ENCODE measurements around the gene SMARCA2. TPM values are rescaled to one million over a fixed set of nuclear protein-coding genes. Genes with fewer than 3 reads are reported as not detected.
A peak's percentile ranks its signal among the peaks of the same experiment; 100 is the strongest.

The SMARCA2 gene
- total RNA-seq, 1 experiment from 2014 or later: 28.0 TPM

- DNase-seq (ENCODE audit: low read depth in 1 of 2, low spot score in 2 of 2): no peak
- H3K27me3 ChIP-seq (replicated peaks): no peaks in the 10 kb centered on the region
Measured at GRCh38 chr9:2230362-2230761, 215.2 kb downstream of the SMARCA2 start.

DNA sequence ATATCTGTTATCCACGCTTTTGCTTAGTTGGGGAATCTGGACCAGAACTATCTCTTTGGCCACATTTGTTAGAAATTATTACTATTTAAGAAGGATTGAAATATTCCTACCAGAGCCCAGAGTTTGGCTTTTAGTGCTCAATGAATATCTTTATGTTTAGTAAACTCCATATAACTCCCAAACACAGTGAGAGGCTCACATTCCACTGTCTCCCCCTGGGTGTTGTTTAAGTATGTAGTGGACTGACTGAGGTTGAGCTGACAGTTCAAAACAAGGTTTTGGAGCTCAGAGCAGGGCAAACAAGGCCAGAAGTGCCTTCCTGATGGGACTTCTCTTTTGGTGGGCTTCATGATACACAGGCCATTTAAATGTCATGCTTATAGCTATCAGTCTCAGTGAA lies 216.0 kb downstream of the SMARCA2 start:
- Histone ChIP-seq H3K4me3 (no peak overlapping the region), H3K27ac (no peak overlapping the region), H3K4me1 (replicated peaks) (no peaks in the 10 kb centered on the region), H3K9me3 (replicated peaks) (no peaks in the 10 kb centered on the region), H3K27me3 (replicated peaks) (no peaks in the 10 kb centered on the region), H3K36me3 (no peaks in the 10 kb centered on the region)
- DNase-seq (ENCODE audit: low read depth in 1 of 2, low spot score in 2 of 2): no peak

More at GRCh38 chr9:2230362-2230761, 215.2 kb downstream of the SMARCA2 start:
- no peak overlapping the region for H3K27ac ChIP-seq
- no peaks in the 10 kb centered on the region for H3K4me1 ChIP-seq (replicated peaks)
- H3K36me3 ChIP-seq: no peaks in the 10 kb centered on the region
- H3K9me3 ChIP-seq (replicated peaks): no peaks in the 10 kb centered on the region
- no peak overlapping the region for H3K4me3 ChIP-seq

GRCh38 chr9:2231829-2232228 lies 216.7 kb downstream of the SMARCA2 start:
- DNase-seq (ENCODE audit: low read depth in 1 of 2, low spot score in 2 of 2): no peak
- H3K36me3 ChIP-seq: no peaks in the 10 kb centered on the region
- H3K9me3 ChIP-seq (replicated peaks): no peaks in the 10 kb centered on the region
- no peaks in the 10 kb centered on the region for H3K27me3 ChIP-seq (replicated peaks)
- H3K4me1 ChIP-seq (replicated peaks): no peaks in the 10 kb centered on the region
- no peak overlapping the region for H3K4me3 ChIP-seq
- no peak overlapping the region for H3K27ac ChIP-seq

- no peak overlapping the region for H3K27ac ChIP-seq
- no peak for DNase-seq (ENCODE audit: low read depth in 1 of 2, low spot score in 2 of 2)
- H3K4me3 ChIP-seq: no peak overlapping the region
- H3K36me3 ChIP-seq: no peaks in the 10 kb centered on the region
- H3K27me3 ChIP-seq (replicated peaks): no peaks in the 10 kb centered on the region
- no peaks in the 10 kb centered on the region for H3K4me1 ChIP-seq (replicated peaks)
- no peaks in the 10 kb centered on the region for H3K9me3 ChIP-seq (replicated peaks)
Measured at GRCh38 chr9:2233274-2233673, 218.1 kb downstream of the SMARCA2 start.

- no peaks in the 10 kb centered on the region for H3K4me1 ChIP-seq (replicated peaks)
- H3K9me3 ChIP-seq (replicated peaks): no peaks in the 10 kb centered on the region
- no peak overlapping the region for H3K27ac ChIP-seq
- no peaks in the 10 kb centered on the region for H3K27me3 ChIP-seq (replicated peaks)
- DNase-seq (ENCODE audit: low read depth in 1 of 2, low spot score in 2 of 2): no peak
- no peaks in the 10 kb centered on the region for H3K36me3 ChIP-seq
- H3K4me3 ChIP-seq: no peak overlapping the region
Measured at GRCh38 chr9:2234371-2234893, 219.3 kb downstream of the SMARCA2 start.

GRCh38 chr9:2235623-2236022 lies 220.5 kb downstream of the SMARCA2 start:
- Histone ChIP-seq H3K36me3 (no peaks in the 10 kb centered on the region), H3K27ac (no peak overlapping the region), H3K4me3 (no peak overlapping the region), H3K27me3 (replicated peaks) (no peaks in the 10 kb centered on the region), H3K4me1 (replicated peaks) (no peaks in the 10 kb centered on the region), H3K9me3 (replicated peaks) (no peaks in the 10 kb centered on the region)
- DNase-seq (ENCODE audit: low read depth in 1 of 2, low spot score in 2 of 2): no peak

DNA sequence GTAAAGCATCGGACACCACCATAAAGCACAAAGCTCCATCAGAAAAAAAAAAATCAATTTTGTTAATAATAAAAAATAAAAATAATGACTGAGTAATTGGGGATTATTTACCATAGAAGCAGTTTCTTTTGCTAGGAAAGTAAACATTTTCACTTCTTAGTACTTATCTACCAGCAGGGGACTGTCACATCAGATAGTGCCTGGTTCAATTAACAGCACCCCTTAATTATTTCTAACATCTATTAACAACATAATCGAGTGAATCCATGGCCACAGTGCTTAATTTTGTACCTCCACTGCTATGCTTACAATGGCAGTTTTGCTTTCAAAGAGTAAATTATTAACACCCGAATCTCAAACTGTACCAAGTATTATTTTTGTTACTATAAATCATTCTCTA lies 221.7 kb downstream of the SMARCA2 start:
- Histone ChIP-seq H3K4me3 (no peak overlapping the region), H3K27ac (no peak overlapping the region), H3K27me3 (replicated peaks) (no peaks in the 10 kb centered on the region), H3K4me1 (replicated peaks) (no peaks in the 10 kb centered on the region), H3K9me3 (replicated peaks) (no peaks in the 10 kb centered on the region), H3K36me3 (no peaks in the 10 kb centered on the region)
- no peak for DNase-seq (ENCODE audit: low read depth in 1 of 2, low spot score in 2 of 2)

- no peaks in the 10 kb centered on the region for H3K9me3 ChIP-seq (replicated peaks)
- no peak for DNase-seq (ENCODE audit: low read depth in 1 of 2, low spot score in 2 of 2)
- no peaks in the 10 kb centered on the region; the same call in 1 of the 2 replicates for H3K4me1 ChIP-seq (replicated peaks)
- no peaks in the 10 kb centered on the region for H3K36me3 ChIP-seq
- no peak overlapping the region for H3K27ac ChIP-seq
- no peaks in the 10 kb centered on the region for H3K27me3 ChIP-seq (replicated peaks)
- no peak overlapping the region for H3K4me3 ChIP-seq
Measured at GRCh38 chr9:2241461-2241835, 226.3 kb downstream of the SMARCA2 start.

DNA sequence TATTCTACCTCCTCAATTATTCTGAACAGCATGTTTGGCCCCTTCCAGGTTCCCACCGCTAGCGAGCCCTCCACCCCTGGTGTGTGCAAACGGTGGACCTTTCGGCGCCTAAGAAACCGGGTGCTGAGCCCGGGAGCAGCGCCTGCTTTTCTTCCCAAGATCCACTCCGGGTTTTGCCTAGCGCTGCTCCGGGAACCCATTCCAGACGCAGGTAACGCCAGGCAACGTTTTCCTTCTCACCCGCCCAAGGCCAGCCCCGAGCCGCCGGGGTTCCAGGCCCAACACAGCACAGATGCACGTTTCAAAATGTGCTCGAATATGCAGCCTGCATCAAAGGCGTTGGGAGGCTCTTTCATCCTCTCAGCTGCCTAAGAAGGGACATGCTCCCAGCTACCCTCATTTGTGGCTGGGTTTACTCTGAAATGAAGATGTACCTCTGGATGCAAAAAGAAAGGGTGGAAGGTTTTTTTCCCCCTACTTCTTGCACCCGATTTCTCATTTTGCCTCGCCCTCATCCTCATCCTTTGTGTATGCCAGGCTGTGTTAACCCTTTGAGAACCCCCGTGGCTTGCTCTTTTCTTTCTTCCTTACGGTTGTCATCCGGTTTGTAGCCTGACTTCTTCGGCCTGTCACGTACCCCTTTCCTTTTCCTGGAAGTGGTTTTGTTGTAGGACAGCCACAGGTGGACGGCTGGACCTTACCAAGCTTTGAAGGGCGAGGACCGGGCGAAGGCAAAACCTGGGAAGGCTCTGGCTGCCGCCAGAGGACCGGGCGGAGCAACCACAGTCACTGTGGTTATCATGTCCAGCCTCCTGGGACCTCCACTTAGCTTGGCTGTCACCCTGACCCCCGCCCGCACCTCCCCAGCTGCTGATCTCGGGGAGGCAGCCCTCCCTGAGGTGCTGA lies 226.9 kb downstream of the SMARCA2 start:
- Histone ChIP-seq H3K27ac (no peak overlapping the region), H3K4me1 (replicated peaks) (no peaks in the 10 kb centered on the region; the same call in 1 of the 2 replicates), H3K27me3 (replicated peaks) (no peaks in the 10 kb centered on the region), H3K9me3 (replicated peaks) (no peaks in the 10 kb centered on the region), H3K36me3 (no peaks in the 10 kb centered on the region), H3K4me3 (peak overlapping the region; percentile 32)
- DNase-seq (ENCODE audit: low read depth in 1 of 2, low spot score in 2 of 2): peak; percentile 48 to 52

GRCh38 chr9:2242831-2243330 lies 227.7 kb downstream of the SMARCA2 start:
- Histone ChIP-seq H3K27me3 (replicated peaks) (no peaks in the 10 kb centered on the region), H3K4me3 (no peak overlapping the region), H3K36me3 (no peaks in the 10 kb centered on the region), H3K27ac (no peak overlapping the region), H3K9me3 (replicated peaks) (no peaks in the 10 kb centered on the region), H3K4me1 (replicated peaks) (no peaks in the 10 kb centered on the region; the same call in 1 of the 2 replicates)
- DNase-seq (ENCODE audit: low read depth in 1 of 2, low spot score in 2 of 2): peak in 1 of 2 experiments; percentile 0

All from SJSA1 (cell line).